Psoas muscle (tissue), 8 donors: ENCODE results near the gene LPAR4. TPM values are rescaled to one million over a fixed set of nuclear protein-coding genes. Genes with fewer than 3 reads are reported as not detected.

Experiments
- ATAC-seq, 4 donors: fragments of 200-7000 bp; cut with Tn5 transposase; one replicate each; pipeline ENCODE4 v1.9.1; 2020; ENCODE audit warnings: moderate library complexity in 3 of 4, mild to moderate bottlenecking in 2 of 4
- DNase-seq, 2 donors: peaks; one replicate each; pipeline ENCODE4 v3.0.0-alpha.2; 2020
- H3K27ac ChIP-seq: fragments of 200-600 bp; one replicate; pipeline ENCODE4 v1.8.0; 2022
- H3K27me3 ChIP-seq, 3 donors: fragments of 200-600 bp in 1 of 3; one replicate each; pipeline versions ENCODE4 v1.6.1 to v1.8.0; 2013 to 2022; ENCODE audit warnings: low read length in 2 of 3, mild to moderate bottlenecking in 2 of 3, moderate library complexity in 1 of 3; ENCODE audit not compliant: insufficient read depth in 3 of 3
- H3K36me3 ChIP-seq, 2 donors: fragments of 200-600 bp in 1 of 2; one replicate each; pipeline versions ENCODE4 v1.6.1 to v1.8.0; 2013 to 2022; ENCODE audit warnings: low read depth in 1 of 2, mild to moderate bottlenecking in 1 of 2, moderate library complexity in 1 of 2; ENCODE audit not compliant: insufficient read depth in 1 of 2
- H3K4me1 ChIP-seq: fragments of 200-600 bp; one replicate; pipeline ENCODE4 v1.8.0; 2022
- H3K4me3 ChIP-seq: fragments of 200-600 bp; one replicate; pipeline ENCODE4 v1.8.0; 2022; ENCODE audit warnings: mild to moderate bottlenecking
- H3K9me3 ChIP-seq: fragments of 200-600 bp; one replicate; pipeline ENCODE4 v1.8.0; 2022
- WGBS, 3 donors: extraction: QIAGEN DNeasy Blood & Tissue Kit; methylation state at CpG; one replicate each; pipeline versions ENCODE4 v1.1.6 to v1.1.7; 2013; 5-methylcytosine and 5-hydroxymethylcytosine counted together
- intact Hi-C, 2 donors: fragments of 100-400 bp; cut with DNase I; formaldehyde crosslinking; loops; one replicate each; pipeline versions ENCODE4 v1.11.0 to v1.14.2; 2022
- polyA plus RNA-seq, 3 donors: library from polyadenylated mRNA; stranded (reverse); fragments of 200-250 nt; gene quantifications; one replicate each; pipeline ENCODE4 v1.2.3, GENCODE V29; 2013
- total RNA-seq, 4 donors: library from RNA; stranded (reverse); fragmentation: NEBNext Ultra II Directional in 2 of 4; extraction: Animal tissue kit (Norgen Biotek cat#: 25700) in 2 of 4; gene quantifications; one replicate each; pipeline versions ENCODE4 v1.2.1 to v1.2.4, GENCODE V29; 2021 to 2023
- TF ChIP-seq, protein P1 (sequence below): fragments of 200-600 bp; IDR thresholded peaks from one replicate; pipeline ENCODE4 v1.8.0; 2022; ENCODE audit warnings: antibody characterized with exemption
- donor health status: healthy with polysubstance abuse.
- donor health status: DM: no; HTN: no; CAD: no; lungs with moderate emphysema.
- donor health status: Bipolar disorder and iron deficiency.
- donor health status: healthy.
- donor health status: DM: yes; HTN: yes; CAD: no.
- donor health status: DM: no; HTN: no; CAD: no.
- donor health status: DM: no; HTN: no; CAD: no.
- donor health status: DM: yes; HTN: yes; CAD: no.

LPAR4 gene
- total and polyA plus RNA-seq, 7 donors, result 0.01 to 0.03 TPM; not detected in 5

DNA sequence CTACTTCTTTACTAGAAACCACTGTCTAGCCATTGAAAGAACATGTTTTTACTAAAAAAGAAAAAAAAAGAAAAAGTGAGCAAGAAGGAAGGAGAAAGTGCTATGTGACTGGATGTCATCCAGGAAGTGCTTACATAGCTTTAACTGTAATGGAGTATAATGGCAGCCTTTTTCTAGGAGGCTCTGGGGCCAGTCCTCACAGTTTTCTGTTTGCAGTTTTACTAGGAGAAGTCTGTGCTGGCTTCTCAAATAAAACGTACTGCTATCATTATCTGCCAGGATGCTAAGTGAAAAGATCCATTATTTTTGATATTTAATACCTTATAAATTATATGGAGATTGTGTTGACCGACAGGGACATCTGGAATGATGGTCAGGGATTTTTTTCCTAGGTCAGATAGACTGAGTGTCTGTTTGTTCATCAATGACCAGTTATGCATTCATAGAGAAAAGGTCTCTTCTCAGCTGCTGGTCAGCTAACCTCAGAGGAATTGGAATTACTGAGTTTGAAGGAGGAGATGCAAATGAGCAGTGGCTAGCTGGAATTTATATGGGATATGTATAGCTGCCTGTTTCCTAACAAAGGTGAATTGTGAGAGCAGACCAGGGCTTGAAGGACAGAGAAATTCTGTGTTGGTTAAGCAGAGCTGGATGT, 21.7 kb downstream of the LPAR4 start:
- WGBS, 3 donors, result 11 to 28% (median 17%) methylated on average over 2 of the region's 2 CpGs
- no peaks in the 10 kb centered on the region for H3K36me3 ChIP-seq
- no peak overlapping the region for H3K27ac ChIP-seq
- intact Hi-C loops, result no loop called here
- DNase-seq (no peak), ATAC-seq (no peak)
- no peaks in the 10 kb centered on the region for H3K4me1 ChIP-seq
- H3K4me3 ChIP-seq, result no peak overlapping the region
- peaks cover 0 to 3% (median 0%) of the 10 kb centered on the region in 3 donors for H3K27me3 ChIP-seq
- TF ChIP-seq, protein P1, sequence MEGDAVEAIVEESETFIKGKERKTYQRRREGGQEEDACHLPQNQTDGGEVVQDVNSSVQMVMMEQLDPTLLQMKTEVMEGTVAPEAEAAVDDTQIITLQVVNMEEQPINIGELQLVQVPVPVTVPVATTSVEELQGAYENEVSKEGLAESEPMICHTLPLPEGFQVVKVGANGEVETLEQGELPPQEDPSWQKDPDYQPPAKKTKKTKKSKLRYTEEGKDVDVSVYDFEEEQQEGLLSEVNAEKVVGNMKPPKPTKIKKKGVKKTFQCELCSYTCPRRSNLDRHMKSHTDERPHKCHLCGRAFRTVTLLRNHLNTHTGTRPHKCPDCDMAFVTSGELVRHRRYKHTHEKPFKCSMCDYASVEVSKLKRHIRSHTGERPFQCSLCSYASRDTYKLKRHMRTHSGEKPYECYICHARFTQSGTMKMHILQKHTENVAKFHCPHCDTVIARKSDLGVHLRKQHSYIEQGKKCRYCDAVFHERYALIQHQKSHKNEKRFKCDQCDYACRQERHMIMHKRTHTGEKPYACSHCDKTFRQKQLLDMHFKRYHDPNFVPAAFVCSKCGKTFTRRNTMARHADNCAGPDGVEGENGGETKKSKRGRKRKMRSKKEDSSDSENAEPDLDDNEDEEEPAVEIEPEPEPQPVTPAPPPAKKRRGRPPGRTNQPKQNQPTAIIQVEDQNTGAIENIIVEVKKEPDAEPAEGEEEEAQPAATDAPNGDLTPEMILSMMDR, result no peak
- no peaks in the 10 kb centered on the region for H3K9me3 ChIP-seq

DNA sequence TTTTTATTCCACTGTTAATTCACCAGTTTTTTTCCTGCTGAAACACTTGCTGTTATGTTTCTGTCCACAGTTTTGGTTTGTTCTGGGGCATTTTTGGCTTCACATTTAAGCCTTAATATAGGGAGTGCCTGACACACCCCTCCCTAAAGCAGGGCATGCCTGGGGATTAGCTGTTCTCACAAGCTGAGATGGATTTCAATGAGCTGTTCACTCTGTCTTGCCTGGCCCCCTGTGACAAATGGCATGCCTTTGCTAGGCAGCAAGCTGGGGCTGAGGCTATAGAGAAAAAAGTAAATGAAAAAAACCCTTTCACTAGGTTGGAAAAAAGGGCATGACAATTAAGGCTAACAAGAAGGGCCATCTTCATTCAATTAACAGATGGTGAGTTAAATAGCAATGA, 22.4 kb downstream of the LPAR4 start:
- peak in 2 of 4 donors; percentile 84 to 85 for ATAC-seq
- TF ChIP-seq, protein P1, result no peak
- H3K27ac ChIP-seq, result no peak overlapping the region
- no peaks in the 10 kb centered on the region for H3K9me3 ChIP-seq
- no peaks in the 10 kb centered on the region for H3K4me1 ChIP-seq
- DNase-seq, result no peak
- H3K36me3 ChIP-seq, result no peaks in the 10 kb centered on the region
- H3K27me3 ChIP-seq, result peaks cover 0 to under 1% (median 0%) of the 10 kb centered on the region in 3 donors
- H3K4me3 ChIP-seq, result no peak overlapping the region
- intact Hi-C loops, result no loop called here

DNA sequence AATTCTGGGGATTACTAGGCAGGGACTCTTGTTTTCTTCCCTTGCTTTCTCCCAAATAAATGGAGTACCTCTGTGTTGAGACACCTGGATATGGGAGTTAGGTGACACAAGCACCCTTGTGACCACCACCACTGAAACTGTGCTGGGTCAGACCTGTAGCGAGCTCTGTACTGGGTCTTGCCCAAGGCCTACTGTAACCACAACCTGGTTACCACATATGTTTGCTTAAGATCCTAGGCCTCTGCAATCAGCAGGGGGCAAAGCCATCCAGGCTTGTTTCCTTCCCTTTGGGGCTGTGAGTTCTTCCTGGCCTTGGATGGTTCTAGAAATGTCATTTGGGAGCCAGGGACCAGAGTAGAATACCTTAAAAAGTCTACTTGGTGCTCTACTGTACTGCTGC, 49.4 kb downstream of the LPAR4 start:
- no peak for ATAC-seq
- intact Hi-C loops, result no loop called here
- H3K4me3 ChIP-seq, result no peak overlapping the region

DNA sequence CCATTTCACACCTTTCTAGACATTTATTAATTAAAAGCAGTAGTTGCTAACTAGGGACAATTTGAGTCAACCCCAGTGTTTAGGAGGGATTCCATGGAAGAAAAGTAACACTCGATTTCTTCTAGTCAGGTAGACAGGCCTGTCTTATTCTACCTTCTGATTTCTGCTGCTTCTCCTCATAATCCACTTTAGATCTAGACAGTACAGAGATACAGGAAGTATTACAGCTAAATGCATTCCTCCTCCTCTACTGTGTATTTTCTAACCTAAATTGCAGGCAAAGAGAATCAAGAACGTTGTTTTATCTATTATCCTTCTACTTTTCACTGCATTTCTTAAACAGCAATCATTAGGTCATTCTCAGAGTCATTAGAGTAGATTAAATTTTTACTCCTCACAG, 52.6 kb downstream of the LPAR4 start:
- H3K4me1 ChIP-seq, result no peaks in the 10 kb centered on the region
- H3K9me3 ChIP-seq, result no peaks in the 10 kb centered on the region
- no peaks in the 10 kb centered on the region for H3K36me3 ChIP-seq
- no peak overlapping the region for H3K4me3 ChIP-seq
- no peaks in the 10 kb centered on the region for H3K27me3 ChIP-seq
- ATAC-seq (no peak), DNase-seq (no peak)
- no peak overlapping the region for H3K27ac ChIP-seq
- intact Hi-C loops, result no loop called here
- WGBS, 3 donors, result 53 to 79% (median 70%) methylated on average over 2 of the region's 2 CpGs
- TF ChIP-seq, protein P1, result no peak

More for the DNA sequence above, 49.4 kb downstream of the LPAR4 start:
- Histone ChIP-seq H3K36me3 (no peaks in the 10 kb centered on the region), H3K4me1 (no peaks in the 10 kb centered on the region), H3K27ac (no peak overlapping the region), H3K27me3 (no peaks in the 10 kb centered on the region), H3K9me3 (peaks cover 3% of the 10 kb centered on the region)
- 86 to 100% (median 93%) methylated on average over 1 of the region's 1 CpG for WGBS, 3 donors
- TF ChIP-seq, protein P1, result no peak
- DNase-seq, result no peak

GRCh38 chrX:78800694-78801093, 53.2 kb downstream of the LPAR4 start:
- ATAC-seq (no peak), DNase-seq (no peak)
- no peak overlapping the region for H3K27ac ChIP-seq
- no peaks in the 10 kb centered on the region for H3K9me3 ChIP-seq
- no peaks in the 10 kb centered on the region for H3K27me3 ChIP-seq
- TF ChIP-seq, protein P1, result no peak
- intact Hi-C loops, result no loop called here
- H3K4me1 ChIP-seq, result no peaks in the 10 kb centered on the region
- no peak overlapping the region for H3K4me3 ChIP-seq
- no peaks in the 10 kb centered on the region for H3K36me3 ChIP-seq
